ENCODE data around the gene CFAP61.

Gene CFAP61

GRCh38 chr20:20184149-20184548, 131.8 kb downstream of the CFAP61 start:
- DNase-seq: no peak

GRCh38 chr20:20184706-20185105, 132.4 kb downstream of the CFAP61 start:
- DNase-seq: no peak

- DNase-seq: no peak
These were observed 136.3 kb downstream of the CFAP61 start for GRCh38 chr20:20188647-20189046.

- no peak for DNase-seq
These were observed 140.0 kb downstream of the CFAP61 start for GRCh38 chr20:20192366-20192765.

GRCh38 chr20:20195021-20195705, 142.8 kb downstream of the CFAP61 start:
- no peak for DNase-seq

GRCh38 chr20:20196610-20197009, 144.3 kb downstream of the CFAP61 start:
- no peak for DNase-seq

GRCh38 chr20:20198011-20198410, 145.7 kb downstream of the CFAP61 start:
- DNase-seq: no peak

- DNase-seq: no peak
These were observed 147.2 kb downstream of the CFAP61 start for GRCh38 chr20:20199361-20200160.

GRCh38 chr20:20201124-20201523, 148.8 kb downstream of the CFAP61 start:
- no peak for DNase-seq

- no peak for DNase-seq
These were observed 149.3 kb downstream of the CFAP61 start for GRCh38 chr20:20201639-20202038.

- no peak for DNase-seq
These were observed 150.4 kb downstream of the CFAP61 start for GRCh38 chr20:20202768-20203167.

GRCh38 chr20:20203784-20204183, 151.5 kb downstream of the CFAP61 start:
- no peak for DNase-seq

GRCh38 chr20:20204256-20204655, 151.9 kb downstream of the CFAP61 start:
- DNase-seq: no peak

- DNase-seq: no peak
These were observed 153.0 kb downstream of the CFAP61 start for GRCh38 chr20:20205141-20205861.

GRCh38 chr20:20205862-20206236, 153.5 kb downstream of the CFAP61 start:
- DNase-seq: no peak

GRCh38 chr20:20206788-20207187, 154.5 kb downstream of the CFAP61 start:
- no peak for DNase-seq

GRCh38 chr20:20207291-20207690, 155.0 kb downstream of the CFAP61 start:
- no peak for DNase-seq

GRCh38 chr20:20207872-20208271, 155.5 kb downstream of the CFAP61 start:
- DNase-seq: no peak

GRCh38 chr20:20209684-20210083, 157.4 kb downstream of the CFAP61 start:
- DNase-seq: no peak

GRCh38 chr20:20210327-20210726, 158.0 kb downstream of the CFAP61 start:
- DNase-seq: no peak

GRCh38 chr20:20210943-20211273, 158.6 kb downstream of the CFAP61 start:
- no peak for DNase-seq

- DNase-seq: no peak
These were observed 159.1 kb downstream of the CFAP61 start for GRCh38 chr20:20211274-20211987.

GRCh38 chr20:20211988-20212518, 159.7 kb downstream of the CFAP61 start:
- no peak for DNase-seq

Data from CD4-positive, alpha-beta T cell treated with Interleukin-10 for 1 hour (primary cell).